GM21786 (cell line): ENCODE measurements around the gene NSRP1.
"Not testable (repeated sequence)": the region's sequence is repeated elsewhere in the genome, so short reads cannot be mapped to it uniquely, and the experiment has no call there.

ENCODE experiments used
- ATAC-seq: cut with Tn5 transposase; IDR thresholded peaks from one replicate; pipeline ENCODE4 v1.9.1; 2021; ENCODE audit not compliant: unreplicated experiment

The NSRP1 gene, protein sequence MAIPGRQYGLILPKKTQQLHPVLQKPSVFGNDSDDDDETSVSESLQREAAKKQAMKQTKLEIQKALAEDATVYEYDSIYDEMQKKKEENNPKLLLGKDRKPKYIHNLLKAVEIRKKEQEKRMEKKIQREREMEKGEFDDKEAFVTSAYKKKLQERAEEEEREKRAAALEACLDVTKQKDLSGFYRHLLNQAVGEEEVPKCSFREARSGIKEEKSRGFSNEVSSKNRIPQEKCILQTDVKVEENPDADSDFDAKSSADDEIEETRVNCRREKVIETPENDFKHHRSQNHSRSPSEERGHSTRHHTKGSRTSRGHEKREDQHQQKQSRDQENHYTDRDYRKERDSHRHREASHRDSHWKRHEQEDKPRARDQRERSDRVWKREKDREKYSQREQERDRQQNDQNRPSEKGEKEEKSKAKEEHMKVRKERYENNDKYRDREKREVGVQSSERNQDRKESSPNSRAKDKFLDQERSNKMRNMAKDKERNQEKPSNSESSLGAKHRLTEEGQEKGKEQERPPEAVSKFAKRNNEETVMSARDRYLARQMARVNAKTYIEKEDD

DNA sequence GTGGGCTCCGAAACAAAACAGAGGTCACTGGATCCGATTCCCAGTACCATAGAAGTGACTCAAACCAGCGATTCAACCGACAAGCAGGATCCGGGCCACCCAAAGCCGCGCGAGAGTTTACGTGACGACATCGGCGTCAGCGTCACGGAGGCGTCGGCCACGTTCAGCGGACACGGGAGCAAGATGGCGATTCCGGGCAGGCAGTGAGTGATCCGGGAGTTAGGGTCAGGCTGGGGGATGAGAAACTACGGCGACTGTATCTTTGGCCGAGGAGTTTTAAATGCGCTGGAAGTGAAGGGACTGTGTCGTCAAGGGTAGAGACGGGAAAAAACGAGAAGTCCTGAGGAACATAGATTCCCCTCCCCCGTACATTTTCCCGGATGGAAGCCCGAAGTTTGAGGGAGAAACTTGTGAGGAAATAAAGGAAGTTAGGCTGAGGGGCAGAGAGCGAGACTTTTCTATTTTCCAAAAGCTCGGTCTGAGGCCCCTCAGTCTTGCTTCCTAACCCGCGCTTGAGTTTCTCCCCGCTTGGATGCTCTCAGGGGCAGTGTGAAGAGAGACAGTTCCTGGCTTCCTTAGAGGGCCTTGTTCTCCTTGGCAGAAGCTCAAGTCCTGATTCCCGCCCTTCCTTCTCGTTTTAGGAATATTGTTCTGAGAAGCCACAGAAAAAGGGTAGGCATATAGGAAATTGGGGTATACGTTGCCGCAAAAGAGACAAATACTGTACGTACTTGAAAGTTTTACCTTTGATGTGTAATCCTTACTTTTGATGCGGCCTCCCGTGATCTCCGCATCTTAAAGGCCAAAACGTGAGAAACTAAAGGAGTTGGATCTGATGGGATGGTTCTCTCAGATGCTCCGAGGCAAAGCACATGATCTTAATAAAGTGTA lies at the start of gene NSRP1:
Gene NSRP1 (plus strand): TSS at position 156 of the 891 bp plus-strand sequence. CDS start 28 bp downstream, at position 184.
- ATAC-seq = peak; percentile 61

DNA sequence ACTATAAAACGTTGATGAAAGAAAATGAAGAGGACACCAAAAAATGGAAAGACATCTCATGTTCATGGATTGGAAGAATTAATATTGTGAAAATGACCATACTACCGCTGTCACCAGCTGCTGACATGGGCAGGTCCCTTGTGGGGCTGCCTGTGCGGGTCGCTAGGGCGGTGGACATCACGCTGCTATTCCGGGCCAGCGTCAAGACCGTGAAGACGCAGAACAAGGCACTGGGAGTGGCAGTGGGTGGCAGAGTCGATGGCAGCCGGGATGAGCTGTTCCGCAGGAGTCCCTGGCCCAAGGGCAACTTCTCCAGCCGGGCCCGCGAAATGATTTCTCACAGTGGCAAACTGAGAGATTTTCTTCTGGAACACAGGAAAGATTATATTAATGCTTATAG lies 48.2 kb upstream of the NSRP1 start:
- ATAC-seq = no peak

- no peak for ATAC-seq
Measured at GRCh38 chr17:30074254-30074653, 42.4 kb upstream of the NSRP1 start.

GRCh38 chr17:30074730-30075129 lies 41.9 kb upstream of the NSRP1 start:
- no peak for ATAC-seq

- no peak for ATAC-seq
Measured at GRCh38 chr17:30082773-30083172, 33.8 kb upstream of the NSRP1 start.

GRCh38 chr17:30084788-30085187 lies 31.8 kb upstream of the NSRP1 start:
- no peak for ATAC-seq

DNA sequence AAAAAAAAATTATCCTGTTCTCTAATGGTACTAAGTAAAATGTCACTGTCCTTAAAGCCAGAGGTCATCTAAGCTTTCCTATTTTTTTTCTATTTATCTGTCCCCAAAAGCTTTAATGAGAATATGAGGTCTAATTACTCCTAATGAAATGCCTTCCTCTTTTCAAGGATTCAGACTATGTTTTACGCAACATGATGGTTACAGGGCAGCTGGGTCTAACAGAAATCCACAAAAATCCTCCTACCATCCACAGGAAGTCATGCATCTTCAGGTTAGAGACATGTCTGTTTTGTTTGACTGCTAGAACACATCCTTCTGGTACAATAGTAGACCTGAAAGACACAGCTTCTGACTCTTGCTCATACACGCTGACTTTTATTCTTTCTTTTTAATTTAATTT lies 29.7 kb upstream of the NSRP1 start:
- ATAC-seq = no peak

DNA sequence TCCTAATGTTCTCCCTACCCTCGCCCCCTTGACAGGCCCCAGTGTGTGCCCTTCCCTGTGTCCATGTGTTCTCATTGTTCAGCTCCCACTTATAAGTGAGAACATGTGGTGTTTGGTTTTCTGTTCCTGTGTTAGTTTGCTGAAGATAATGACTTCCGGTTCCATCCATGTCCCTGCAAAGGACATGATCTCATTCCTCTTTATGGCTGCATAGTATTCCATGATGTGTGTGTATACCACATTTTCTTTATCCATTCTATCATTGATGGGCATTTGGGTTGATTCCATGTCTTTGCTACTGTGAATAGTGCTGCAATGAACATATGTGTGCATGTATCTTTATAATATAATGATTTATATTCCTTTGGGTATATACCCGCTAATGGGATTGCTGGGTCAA lies 29.2 kb upstream of the NSRP1 start:
- ATAC-seq = not testable (repeated sequence)

DNA sequence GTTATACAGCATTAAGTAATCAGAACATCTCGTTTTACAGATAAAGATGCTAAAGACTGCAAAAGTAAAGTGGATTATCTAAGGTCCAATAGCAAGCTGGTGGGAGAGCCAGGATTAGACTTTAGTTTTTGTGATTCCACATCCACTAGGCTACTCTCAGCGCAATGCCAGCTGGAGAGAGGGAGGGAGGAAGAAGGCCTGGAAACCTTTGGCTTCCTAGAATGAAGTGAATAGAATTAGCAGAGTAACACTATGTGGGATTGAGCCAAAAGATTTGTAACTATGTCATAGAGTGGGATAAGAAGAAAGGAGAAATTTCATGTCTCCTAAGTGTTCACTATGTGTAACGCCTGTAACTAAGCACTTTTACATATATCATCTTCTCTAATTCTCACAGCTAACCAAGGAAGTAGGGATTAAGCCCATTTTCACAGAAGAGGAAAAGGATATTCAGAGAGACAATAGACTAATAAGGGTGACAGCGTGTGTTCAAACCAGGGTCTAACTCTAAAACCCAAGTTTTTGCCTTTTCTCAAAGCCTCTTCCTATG lies 25.4 kb upstream of the NSRP1 start:
- ATAC-seq = no peak

DNA sequence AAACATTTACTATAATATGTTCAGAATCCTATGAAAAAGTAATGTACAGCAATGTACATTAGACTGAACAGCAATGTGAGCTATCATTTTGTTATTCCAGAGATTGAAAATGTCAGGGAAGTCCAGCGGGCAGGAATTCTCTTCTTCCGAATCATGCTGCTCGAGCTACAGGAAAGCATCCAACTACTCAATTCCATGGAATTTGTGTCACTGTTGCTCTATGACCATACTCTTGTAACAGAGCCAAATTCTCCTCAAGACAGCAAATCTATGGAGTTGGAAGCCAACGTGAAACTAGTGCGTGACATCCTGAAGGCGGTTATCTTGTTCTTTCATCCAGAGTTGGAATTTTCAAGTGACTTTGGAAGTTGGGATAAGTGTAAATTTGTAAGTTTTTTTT lies 24.8 kb upstream of the NSRP1 start:
- ATAC-seq = no peak

DNA sequence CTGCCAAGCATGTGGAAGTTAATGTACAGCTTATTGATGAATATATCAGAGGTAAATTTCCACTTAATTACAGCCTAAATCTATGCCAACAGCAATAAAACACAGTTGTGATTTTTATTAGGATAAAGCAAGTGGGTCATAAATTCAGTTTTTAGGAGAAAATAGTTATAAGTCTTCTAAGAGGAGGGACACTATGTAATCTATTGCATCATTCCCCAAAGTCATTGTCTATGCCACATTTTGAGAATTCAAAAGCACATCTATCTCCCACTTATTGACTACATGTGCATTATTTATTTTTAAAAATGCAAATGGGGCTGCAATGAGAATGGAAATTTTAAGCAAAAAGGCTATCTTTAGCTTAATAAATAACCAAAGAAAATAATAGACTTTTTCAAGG lies 23.7 kb upstream of the NSRP1 start:
- ATAC-seq = no peak

DNA sequence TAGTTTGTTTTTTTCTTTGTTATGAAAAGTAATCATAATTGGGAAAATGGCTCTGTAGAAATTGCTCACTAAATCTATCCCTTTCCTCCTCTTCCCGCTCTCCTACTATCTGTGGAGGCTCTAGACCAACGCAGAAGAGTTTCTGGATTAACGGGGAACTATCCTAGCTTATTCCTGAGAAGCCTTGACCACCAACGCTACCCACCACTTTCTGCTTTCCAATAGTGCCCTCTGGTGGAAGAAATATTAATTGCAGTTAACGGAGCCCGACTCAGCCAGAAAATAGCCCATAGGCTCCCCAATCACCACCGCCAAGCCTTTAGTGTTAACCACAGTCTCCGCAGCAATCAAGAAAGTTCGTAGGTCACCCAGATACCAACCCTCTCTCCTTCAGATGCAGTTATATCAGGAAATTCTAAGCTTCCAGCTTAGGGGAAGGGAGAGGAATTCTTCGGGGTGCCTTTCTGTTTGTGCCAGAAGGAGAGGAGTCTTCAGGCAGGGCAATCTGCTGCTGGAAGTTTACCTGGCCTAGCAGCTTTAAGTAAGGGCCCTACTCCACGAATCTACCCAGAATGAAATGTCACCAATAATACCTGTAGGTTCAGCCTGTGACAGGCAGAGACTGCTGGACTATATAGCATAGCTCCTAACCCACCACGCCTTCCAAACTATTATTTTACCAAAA lies 23.0 kb upstream of the NSRP1 start:
- no peak for ATAC-seq

- ATAC-seq = no peak
Measured at GRCh38 chr17:30095507-30096244, 20.9 kb upstream of the NSRP1 start.

DNA sequence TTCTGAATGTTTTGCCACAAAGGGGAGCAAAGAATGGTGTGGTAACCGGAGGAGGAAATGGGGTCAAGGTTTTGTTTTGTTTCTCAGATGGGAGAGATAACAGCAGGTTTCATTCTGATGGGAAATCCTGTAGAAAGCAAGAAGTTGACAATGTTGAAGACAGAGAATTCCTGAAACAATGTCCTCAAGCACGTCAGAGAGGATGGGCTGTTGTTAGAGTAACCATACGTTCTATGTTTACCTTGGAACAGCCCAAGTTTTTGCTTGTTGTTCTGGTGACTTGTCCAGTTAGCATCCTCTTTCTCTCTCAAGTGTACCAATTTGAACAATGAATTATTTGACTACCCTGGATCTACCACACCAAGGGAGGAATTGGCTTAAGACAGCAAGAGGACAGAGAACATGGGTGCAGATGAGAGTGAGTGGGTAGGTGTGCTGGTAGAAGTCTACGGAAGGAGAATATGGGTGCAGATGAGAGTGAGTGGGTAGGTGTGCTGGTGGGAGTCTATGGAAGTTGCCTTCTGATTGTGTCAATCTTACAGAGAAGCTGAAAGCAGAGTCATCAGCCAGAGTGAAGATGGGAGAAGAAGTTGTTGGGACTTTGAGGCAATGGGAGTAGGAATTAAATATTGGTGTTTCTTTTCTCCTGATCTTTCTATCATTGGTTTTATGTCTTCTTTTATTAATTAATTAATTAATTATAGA lies 14.8 kb upstream of the NSRP1 start:
- no peak for ATAC-seq

- no peak for ATAC-seq
Measured at GRCh38 chr17:30103921-30104320, 12.7 kb upstream of the NSRP1 start.

GRCh38 chr17:30104575-30105339 lies 11.9 kb upstream of the NSRP1 start:
- no peak for ATAC-seq

DNA sequence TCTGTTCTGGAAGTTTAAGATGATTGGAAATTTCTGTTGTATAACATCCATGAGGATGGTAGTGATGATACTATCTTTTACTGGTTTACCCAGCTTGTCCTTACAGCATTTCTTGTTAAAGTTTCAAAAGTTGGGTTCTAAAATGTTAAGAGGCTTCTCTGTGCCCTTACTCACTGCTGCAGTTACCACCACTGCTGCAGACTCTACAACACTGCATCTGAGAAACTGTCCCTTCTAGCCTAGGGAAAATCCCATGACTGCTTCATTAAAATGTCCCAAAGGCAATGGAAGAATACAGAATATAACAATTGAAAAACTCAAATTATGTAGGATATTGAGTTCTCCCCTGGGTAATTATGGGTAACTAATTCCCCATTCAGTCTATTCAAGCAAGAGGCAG lies 3.8 kb upstream of the NSRP1 start:
- ATAC-seq = peak; percentile 33

GRCh38 chr17:30113213-30113612 lies 3.4 kb upstream of the NSRP1 start:
- peak; percentile 57 for ATAC-seq

DNA sequence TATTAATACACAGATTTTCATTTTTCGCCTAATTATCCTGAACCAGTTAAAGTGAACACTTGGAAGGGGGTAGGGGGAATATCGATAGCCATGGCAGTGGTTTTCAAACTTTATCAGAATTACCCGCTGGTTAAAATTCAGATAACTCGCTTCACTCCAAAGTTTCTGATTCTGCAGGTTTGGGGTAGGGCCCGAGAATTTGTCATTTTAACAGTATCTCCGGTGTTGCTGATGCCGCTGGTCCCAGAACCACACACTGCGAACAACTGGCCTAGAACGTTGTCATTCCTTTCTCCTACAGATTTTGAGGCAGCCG lies 313 bp upstream of the NSRP1 start:
- peak; percentile 10 for ATAC-seq
